CD4-positive, alpha-beta T cell (primary cell): ENCODE data around the gene TPSG1. TPM values are rescaled to one million over a fixed set of nuclear protein-coding genes. Genes with fewer than 3 reads are reported as not detected.

Experiments used
- ATAC-seq: fragments of 200-7000 bp; cut with Tn5 transposase; one replicate; pipeline ENCODE4 v1.10.0; 2022; ENCODE audit warnings: mild to moderate bottlenecking; ENCODE audit not compliant: poor library complexity
- CTCF ChIA-PET: fragments of 350-600 bp; sonication (Branson Sonifier 250); formaldehyde crosslinking; loops from one replicate; lab custom pipeline; 2021; ENCODE audit warnings: antibody characterized with exemption, inconsistent platforms; lab: Charles Lee
- POLR2A ChIA-PET: fragments of 350-600 bp; sonication (Branson Sonifier 250); formaldehyde crosslinking; loops from one replicate; lab custom pipeline; 2021; ENCODE audit warnings: antibody characterized with exemption, inconsistent platforms; lab: Charles Lee
- DNase-seq, 14 experiments: peaks; one replicate each; pipeline ENCODE4 v3.0.0-alpha.2; 2013 to 2020; ENCODE audit warnings: mixed read lengths in 2 of 14
- H3K27ac ChIP-seq, 2 donors: one replicate each; pipeline versions ENCODE4 v1.5.1 to v1.7.0; 2013; ENCODE audit warnings: low read length in 2 of 2, low read depth in 1 of 2, mild to moderate bottlenecking in 1 of 2
- H3K27me3 ChIP-seq, 2 experiments: 1 replicate in 1 of 2; 2 replicates in 1 of 2; pipeline versions ENCODE4 v1.6.1 to v1.7.0; 2013; ENCODE audit warnings: low read length in 2 of 2, control low read depth in 1 of 2, mild to moderate bottlenecking in 1 of 2, moderate library complexity in 1 of 2; ENCODE audit not compliant: insufficient read depth in 2 of 2, control insufficient read depth in 1 of 2
- H3K36me3 ChIP-seq: one replicate; pipeline ENCODE4 v1.6.1; 2013; ENCODE audit warnings: low read length, control low read depth; ENCODE audit not compliant: insufficient read depth
- H3K4me1 ChIP-seq: one replicate; pipeline ENCODE4 v1.6.1; 2013; ENCODE audit warnings: low read length, control low read depth; ENCODE audit not compliant: insufficient read depth
- H3K4me3 ChIP-seq: one replicate; pipeline ENCODE4 v1.5.1; 2013; ENCODE audit warnings: mild to moderate bottlenecking, low read length, moderate library complexity
- H3K9me3 ChIP-seq, 2 experiments: 1 replicate in 1 of 2; 2 replicates in 1 of 2; pipeline versions ENCODE4 v1.6.1 to v1.7.0; 2013; ENCODE audit warnings: low read length in 2 of 2, mild to moderate bottlenecking in 2 of 2, control low read depth in 1 of 2, moderate library complexity in 1 of 2; ENCODE audit not compliant: control insufficient read depth in 1 of 2, insufficient read depth in 1 of 2
- H3K27ac Mint-ChIP-seq: one replicate; pipeline ENCODE4 v1.8.0; 2020; ENCODE audit warnings: mixed read lengths
- H3K27me3 Mint-ChIP-seq: one replicate; pipeline ENCODE4 v1.8.0; 2021; ENCODE audit warnings: mixed read lengths
- H3K36me3 Mint-ChIP-seq: one replicate; pipeline ENCODE4 v1.8.0; 2021; ENCODE audit warnings: low read depth, mixed read lengths
- H3K4me1 Mint-ChIP-seq: one replicate; pipeline ENCODE4 v1.8.0; 2021; ENCODE audit warnings: low read depth, mixed read lengths
- H3K4me3 Mint-ChIP-seq: one replicate; pipeline ENCODE4 v1.8.0; 2020; ENCODE audit warnings: mild to moderate bottlenecking, mixed read lengths
- H3K9me3 Mint-ChIP-seq: one replicate; pipeline ENCODE4 v1.8.0; 2020; ENCODE audit warnings: mixed read lengths
- CTCF ChIP-seq: fragments of 200-600 bp; IDR thresholded peaks from one replicate; pipeline ENCODE4 v1.8.0; 2022; ENCODE audit warnings: antibody characterized with exemption, mild to moderate bottlenecking
- intact Hi-C, 2 experiments: fragments of 100-400 bp; cut with DNase I in 1 of 2; cut with micrococcal nuclease in 1 of 2; formaldehyde crosslinking; loops; one replicate each; pipeline versions ENCODE4 v1.15.1 to v1.9.0; 2023 to 2025; cut with DNase I, micrococcal nuclease
- total RNA-seq, 174 experiments: library from RNA in 2 of 174; stranded (reverse) in 2 of 174; gene quantifications; one replicate each; pipeline ENCODE4 v1.2.3 and lab custom pipeline; 2021 to 2026

The TPSG1 gene
- total RNA-seq, 2 experiments from 2014 or later, result not detected

- ChIA-PET POLR2A (no interaction called here), CTCF (no interaction called here)
- intact Hi-C loops, result no loop called here
- ATAC-seq (no peak), DNase-seq (no peak)
- Mint-ChIP-seq H3K27ac (no peak overlapping the region), H3K9me3 (no peaks in the 10 kb centered on the region), H3K4me1 (no peaks in the 10 kb centered on the region), H3K4me3 (no peak overlapping the region), H3K36me3 (no peaks in the 10 kb centered on the region), H3K27me3 (no peaks in the 10 kb centered on the region)
- Histone ChIP-seq H3K27ac (no peak overlapping the region), H3K36me3 (no peaks in the 10 kb centered on the region), H3K27me3 (peaks cover 0 to 2% of the 10 kb centered on the region in 2 experiments), H3K4me3 (no peak overlapping the region), H3K4me1 (no peaks in the 10 kb centered on the region), H3K9me3 (peaks cover 0 to 7% of the 10 kb centered on the region in 2 experiments)
- no peak for TF ChIP-seq CTCF
Observed at GRCh38 chr16:1173788-1174451, 51.1 kb downstream of the TPSG1 start.

GRCh38 chr16:1172651-1173050 lies 52.4 kb downstream of the TPSG1 start:
- DNase-seq, result no peak
- no peaks in the 10 kb centered on the region for H3K36me3 Mint-ChIP-seq
- no peaks in the 10 kb centered on the region for H3K4me1 Mint-ChIP-seq
- H3K4me1 ChIP-seq, result no peaks in the 10 kb centered on the region
- ChIA-PET POLR2A (no interaction called here), CTCF (no interaction called here)
- H3K27ac ChIP-seq, result no peak overlapping the region
- no peak overlapping the region for H3K4me3 ChIP-seq
- no peak overlapping the region for H3K4me3 Mint-ChIP-seq
- intact Hi-C loops, result no loop called here
- H3K9me3 Mint-ChIP-seq, result no peaks in the 10 kb centered on the region
- H3K27me3 Mint-ChIP-seq, result no peaks in the 10 kb centered on the region
- no peak overlapping the region for H3K27ac Mint-ChIP-seq
- TF ChIP-seq CTCF, result no peak
- H3K27me3 ChIP-seq, result peaks cover 0 to 2% of the 10 kb centered on the region in 2 experiments
- no peaks in the 10 kb centered on the region for H3K36me3 ChIP-seq
- no peak for ATAC-seq
- peaks cover 0 to 10% of the 10 kb centered on the region in 2 experiments for H3K9me3 ChIP-seq

- Histone ChIP-seq H3K36me3 (no peaks in the 10 kb centered on the region), H3K4me3 (no peak overlapping the region), H3K9me3 (peaks cover 0 to 17% of the 10 kb centered on the region in 2 experiments), H3K27ac (no peak overlapping the region), H3K4me1 (no peaks in the 10 kb centered on the region), H3K27me3 (peaks cover 0 to 1% of the 10 kb centered on the region in 2 experiments)
- intact Hi-C loops, result no loop called here
- no peak for TF ChIP-seq CTCF
- ATAC-seq, result no peak
- no peak for DNase-seq
- Mint-ChIP-seq H3K9me3 (no peaks in the 10 kb centered on the region), H3K4me1 (no peaks in the 10 kb centered on the region), H3K4me3 (no peak overlapping the region), H3K27me3 (no peaks in the 10 kb centered on the region), H3K27ac (no peak overlapping the region), H3K36me3 (no peaks in the 10 kb centered on the region)
- CTCF ChIA-PET, result no interaction called here
- POLR2A ChIA-PET, result no interaction called here
Observed at GRCh38 chr16:1171854-1172428, 53.1 kb downstream of the TPSG1 start.

Other genes with a start within 250 kb of the TPSG1 start
- gene SOX8, start 243.5 kb downstream of the TPSG1 start, total RNA-seq, result 1 to 10 TPM; 1.4 to 2.3 TPM
- gene SSTR5, start 152.5 kb downstream of the TPSG1 start, total RNA-seq, result not detected
- not detected for gene C1QTNF8, start 129.0 kb downstream of the TPSG1 start, total RNA-seq
- gene CACNA1H, start 72.2 kb downstream of the TPSG1 start, total RNA-seq, result 1 to 10 TPM; 5.7 to 6.3 TPM
- not detected for gene TPSB2, start 4.9 kb upstream of the TPSG1 start, total RNA-seq
- gene TPSAB1, start 15.4 kb upstream of the TPSG1 start, total RNA-seq, result under 1 TPM in 1 of 2 experiments, not detected in 1; 0.22 TPM
- not detected for gene TPSD1, start 30.8 kb upstream of the TPSG1 start, total RNA-seq
- gene UBE2I, start 84.4 kb upstream of the TPSG1 start, total RNA-seq, result 100 to 1,000 TPM; 247 to 252 TPM
- 10 to 100 TPM; 19.6 to 21.5 TPM for gene BAIAP3, start 108.4 kb upstream of the TPSG1 start, total RNA-seq
- 10 to 100 TPM; 19.9 to 21.4 TPM for gene TSR3, start 126.6 kb upstream of the TPSG1 start, total RNA-seq
- 10 to 100 TPM; 27.6 to 32.0 TPM for gene GNPTG, start 126.7 kb upstream of the TPSG1 start, total RNA-seq
- gene UNKL, start 189.4 kb upstream of the TPSG1 start, total RNA-seq, result 10 to 100 TPM; 52.6 to 53.2 TPM
- 1 to 10 TPM; 6.9 to 7.6 TPM for gene UQCC4, start 195.5 kb upstream of the TPSG1 start, total RNA-seq
- gene PERCC1, start 205.8 kb upstream of the TPSG1 start, total RNA-seq, result under 1 TPM in 1 of 2 experiments, not detected in 1; 0.30 TPM
- 1 to 10 TPM; 2.9 to 3.0 TPM for gene CCDC154, start 219.3 kb upstream of the TPSG1 start, total RNA-seq
- 10 to 100 TPM; 70.5 to 76.2 TPM for gene CLCN7, start 249.8 kb upstream of the TPSG1 start, total RNA-seq